K562 (cell line): ENCODE measurements around the gene POGZ. TPM values are rescaled to one million over a fixed set of nuclear protein-coding genes. Genes with fewer than 3 reads are reported as not detected.
A peak's percentile ranks its signal among the peaks of the same experiment; 100 is the strongest.

Source experiments
- ATAC-seq: fragments of 200-7000 bp; cut with Tn5 transposase; 3 replicates; pipeline ENCODE4 v1.9.1; 2020; ENCODE audit warnings: moderate library complexity
- BruUV-seq: library from RNA; stranded (reverse); fragments of 400-500 nt; replicated peaks from 2 replicates; lab custom pipeline; 2021; lab: Mats Ljungman, UMichigan
- CTCF ChIA-PET: fragments of 300-600 bp; formaldehyde crosslinking; extraction: SDS; loops from one replicate; lab custom pipeline; 2021; ENCODE audit warnings: low intra/inter-chr PET ratio; lab: Yijun Ruan, JAX
- POLR2A ChIA-PET: fragments of 300-600, 350-650 bp; sonication (Branson Sonifier 250); formaldehyde crosslinking; extraction: SDS; loops from one replicate; lab custom pipeline; 2021; ENCODE audit warnings: antibody characterized with exemption, inconsistent platforms; lab: Yijun Ruan, JAX
- DNase-seq, 4 experiments: peaks; one replicate each; pipeline versions ENCODE4 v3.0.0 to v3.0.0-alpha.2; 2011 to 2018; ENCODE audit warnings: low spot score in 3 of 4, mixed read lengths in 3 of 4; ENCODE audit errors: extremely low read depth in 1 of 4
- FAIRE-seq: peaks from 2 replicates; lab custom pipeline; 2011; peaks lifted over from hg19 to GRCh38; lab: Jason Lieb, UNC
- H2AFZ ChIP-seq: 2 replicates; pipeline ENCODE4 v1.6.0; 2011; ENCODE audit warnings: low read depth, low read length, control low read depth, inconsistent platforms
- H3K27ac ChIP-seq: fragments of 200-600 bp; 3 replicates; pipeline ENCODE4 v1.8.0; 2011; ENCODE audit warnings: low read depth, mild to moderate bottlenecking, control low read depth, inconsistent platforms, low read length, moderate library complexity, mixed read lengths; ENCODE audit errors: extremely low read depth
- H3K27me3 ChIP-seq, 2 experiments: fragments of 300-600 bp in 1 of 2; 2 replicates in 1 of 2; 3 replicates in 1 of 2; pipeline versions ENCODE4 v1.6.0 to v1.8.0; 2011; ENCODE audit warnings: inconsistent platforms in 2 of 2, low read length in 2 of 2, mild to moderate bottlenecking in 1 of 2, mixed read lengths in 1 of 2, moderate library complexity in 1 of 2; ENCODE audit not compliant: control insufficient read depth in 2 of 2, insufficient read depth in 2 of 2
- H3K36me3 ChIP-seq: fragments of 300-600 bp; 3 replicates; pipeline ENCODE4 v1.8.0; 2011; ENCODE audit warnings: mild to moderate bottlenecking, low read length, inconsistent platforms; ENCODE audit not compliant: control insufficient read depth, insufficient read depth
- H3K4me1 ChIP-seq, 2 experiments: fragments of 200-600 bp in 1 of 2; replicated peaks in 1 of 2; 2 replicates in 1 of 2; 3 replicates in 1 of 2; pipeline versions ENCODE4 v1.5.1 to v1.8.0; 2011; ENCODE audit warnings: inconsistent platforms in 2 of 2, low read length in 2 of 2, mild to moderate bottlenecking in 1 of 2, mixed read lengths in 1 of 2, moderate library complexity in 1 of 2; ENCODE audit not compliant: control insufficient read depth in 2 of 2, insufficient read depth in 2 of 2
- H3K4me2 ChIP-seq: 2 replicates; pipeline ENCODE4 v1.6.1; 2011; ENCODE audit warnings: low read length, control low read depth, inconsistent platforms, mixed read lengths; ENCODE audit not compliant: insufficient read depth
- H3K4me3 ChIP-seq: fragments of 200-600 bp; sonication (generic), shearing (Covaris generic); 2 replicates; pipeline ENCODE4 v1.5.1; 2016; ENCODE audit warnings: control low read depth, inconsistent platforms
- H3K79me2 ChIP-seq: fragments of 200-600 bp; 3 replicates; pipeline ENCODE4 v1.8.0; 2011; ENCODE audit warnings: low read length, inconsistent platforms; ENCODE audit not compliant: control insufficient read depth, insufficient read depth
- H3K9ac ChIP-seq, 2 experiments: 2 replicates each; pipeline versions ENCODE4 v1.6.0 to v1.6.1; 2011; ENCODE audit warnings: low read depth in 2 of 2, low read length in 2 of 2, control low read depth in 1 of 2, inconsistent platforms in 1 of 2, mild to moderate bottlenecking in 1 of 2, mixed read lengths in 1 of 2; ENCODE audit not compliant: insufficient read depth in 1 of 2
- H3K9me1 ChIP-seq: one replicate; pipeline ENCODE4 v1.6.0; 2011; ENCODE audit warnings: inconsistent platforms, mild to moderate bottlenecking, low read length, moderate library complexity; ENCODE audit not compliant: control insufficient read depth, insufficient read depth
- H3K9me3 ChIP-seq: replicated peaks from 2 replicates; pipeline ENCODE4 v1.5.1; 2011; ENCODE audit warnings: low read depth, low read length, inconsistent platforms; ENCODE audit not compliant: control insufficient read depth, insufficient read depth
- H4K20me1 ChIP-seq: replicated peaks from 2 replicates; pipeline ENCODE4 v1.6.1; 2011; ENCODE audit warnings: low read length, inconsistent platforms, mixed read lengths; ENCODE audit not compliant: control insufficient read depth, insufficient read depth
- CREB3L1 ChIP-seq: fragments of 450-650 bp; IDR thresholded peaks from 2 replicates; pipeline ENCODE4 v1.6.1; 2014; ENCODE audit warnings: low read depth, mild to moderate bottlenecking, moderate library complexity, borderline replicate concordance
- ETS2 ChIP-seq: IDR thresholded peaks from 2 replicates; pipeline ENCODE4 v1.6.1; 2016; ENCODE audit warnings: borderline replicate concordance, missing genetic modification characterization, mild to moderate bottlenecking, moderate library complexity, missing compliant biosample characterization; ENCODE audit not compliant: poor library complexity, severe bottlenecking
- ETV1 ChIP-seq: fragments of 450-650 bp; conservative IDR thresholded peaks from 2 replicates; pipeline ENCODE4 v1.6.1; 2016; ENCODE audit warnings: missing genetic modification characterization, control low read depth, low read depth, missing compliant biosample characterization
- ETV5 ChIP-seq: sonication (generic); formaldehyde crosslinking; IDR thresholded peaks from 2 replicates; pipeline ENCODE4 v1.4.0; 2020; ENCODE audit warnings: low read depth, mild to moderate bottlenecking, missing genetic modification reagents
- FOSL1 ChIP-seq: fragments of 200-800 bp; sonication (Bioruptor generic); conservative IDR thresholded peaks from 2 replicates; pipeline ENCODE4 v1.6.1; 2016; ENCODE audit warnings: missing genetic modification characterization, missing compliant biosample characterization
- GATAD2B ChIP-seq: fragments of 450-650 bp; IDR thresholded peaks from 2 replicates; pipeline ENCODE4 v1.6.1; 2017; ENCODE audit warnings: mild to moderate bottlenecking, borderline replicate concordance
- JUND ChIP-seq, 2 experiments: IDR thresholded peaks; 2 replicates in 1 of 2; 3 replicates in 1 of 2; pipeline ENCODE4 v1.6.1; 2011; ENCODE audit warnings: borderline replicate concordance in 2 of 2, low read depth in 2 of 2, low read length in 2 of 2, improper control_type of control experiment in 1 of 2, missing biosample characterization in 1 of 2, missing genetic modification characterization in 1 of 2, missing genetic modification reagents in 1 of 2
- KDM4B ChIP-seq, 2 experiments: fragments of 450-650 bp in 1 of 2; sonication (generic) in 1 of 2; IDR thresholded peaks; 2 replicates each; pipeline ENCODE4 v1.6.1; 2016 to 2017; ENCODE audit warnings: borderline replicate concordance in 2 of 2, antibody characterized with exemption in 1 of 2, low read depth in 1 of 2, mild to moderate bottlenecking in 1 of 2
- NR1H2 ChIP-seq: sonication (generic); formaldehyde crosslinking; IDR thresholded peaks from 2 replicates; pipeline ENCODE4 v1.4.0; 2020; ENCODE audit warnings: mild to moderate bottlenecking, missing genetic modification reagents
- TRIM25 ChIP-seq: fragments of 450-650 bp; IDR thresholded peaks from 2 replicates; pipeline ENCODE4 v1.7.0; 2016; ENCODE audit warnings: borderline replicate concordance
- UBTF ChIP-seq, 2 experiments: IDR thresholded peaks; 2 replicates each; pipeline ENCODE4 v1.6.1; 2012; ENCODE audit warnings: improper control_type of control experiment in 2 of 2, low read depth in 2 of 2, low read length in 2 of 2, borderline replicate concordance in 1 of 2
- ZNF23 ChIP-seq: fragments of 250-450 bp; sonication (Bioruptor Pico); IDR thresholded peaks from 2 replicates; pipeline ENCODE4 v1.4.0; 2020; ENCODE audit warnings: mild to moderate bottlenecking
- WGBS: fragments of 100-300 bp; shearing (Covaris generic); methylation state at CpG from one replicate; pipeline ENCODE4 v1.1.6; 2016; ENCODE audit warnings: low coverage, mixed read lengths; ENCODE audit not compliant: insufficient coverage; ENCODE audit errors: missing lambda C conversion rate; 5-methylcytosine and 5-hydroxymethylcytosine counted together
- in situ Hi-C: fragments of 300-500 bp; cut with MboI; formaldehyde crosslinking; loops from 4 replicates; pipeline ENCODE4 v1.15.0; 2018; ENCODE audit warnings: inconsistent platforms, mixed read lengths
- intact Hi-C: fragments of 100-400 bp; cut with micrococcal nuclease; formaldehyde crosslinking; loops from 2 replicates; pipeline ENCODE4 v1.14.2; 2022
- polyA plus RNA-seq, 8 experiments: library from polyadenylated mRNA; depleted of rRNA in 4 of 8; stranded (reverse) in 5 of 8; unstranded in 3 of 8; fragments of >200 nt; fragmentation: Nextera tagmentation in 2 of 8; fragmentation: Illumina TruSeq in 1 of 8; extraction: Ambion mirVana in 2 of 8; extraction: Trizol in 1 of 8; gene quantifications; 2 replicates each; pipeline versions ENCODE4 v1.2.1 to v1.2.3, GENCODE V29; 2011 to 2014; ENCODE audit warnings: inconsistent platforms in 1 of 8, missing spikeins in 1 of 8
- total RNA-seq, 7 experiments: library from RNA; depleted of rRNA in 6 of 7; stranded (reverse); fragments of >200 nt in 6 of 7; fragmentation: Illumina TruSeq in 2 of 7; extraction: Trizol in 2 of 7; gene quantifications; 2 replicates each; pipeline versions ENCODE4 v1.2.1 to v1.2.3, GENCODE V29; 2011 to 2021; ENCODE audit warnings: low replicate concordance in 1 of 7
- TF ChIP-seq, protein P1 (sequence below): fragments of 450-650 bp; IDR thresholded peaks from 2 replicates; pipeline ENCODE4 v1.6.1; 2016

POGZ gene
- total and polyA plus RNA-seq, 9 of the 15 experiments (the other 6 are each of a cell fraction or from before 2014, with no cell fraction given): 9.4 to 40.6 (median 21.6) TPM

GRCh38 chr1:151494741-151495281, 35.5 kb upstream of the POGZ start:
- intact Hi-C loops: no loop called here
- Histone ChIP-seq H3K4me2 (no peak overlapping the region), H3K79me2 (no peaks in the 10 kb centered on the region), H3K9me1 (no peaks in the 10 kb centered on the region), H4K20me1 (no peaks in the 10 kb centered on the region), H3K9ac (no peak overlapping the region), H2AFZ (no peak overlapping the region), H3K27ac (no peak overlapping the region), H3K36me3 (no peaks in the 10 kb centered on the region), H3K4me3 (no peak overlapping the region), H3K4me1 (peaks cover 0 to 11% of the 10 kb centered on the region in 2 experiments; a peak in 4 of 5 replicates), H3K9me3 (no peaks in the 10 kb centered on the region; the same call in 1 of the 2 replicates), H3K27me3 (peaks cover 4 to 6% of the 10 kb centered on the region in 2 experiments; a peak in 2 of 5 replicates)
- no TSS peak for BruUV-seq
- WGBS: 8% methylated on average over 1 of the region's 1 CpG
- ChIA-PET CTCF (no interaction called here), POLR2A (interaction anchor here (0.6 to 1.2 kb wide), 5 partner anchors 8 to 45 kb away, joined by 3 to 6 read pairs (median 3); partner anchors contain the start of gene CGN)
- in situ Hi-C loops: no loop called here
- FAIRE-seq (no peak), ATAC-seq (peak; percentile 41; the same call in 2 of the 3 replicates), DNase-seq (peak in 1 of 4 experiments; percentile 39)
- TF ChIP-seq CREB3L1: no peak
- TF ChIP-seq, protein P1, sequence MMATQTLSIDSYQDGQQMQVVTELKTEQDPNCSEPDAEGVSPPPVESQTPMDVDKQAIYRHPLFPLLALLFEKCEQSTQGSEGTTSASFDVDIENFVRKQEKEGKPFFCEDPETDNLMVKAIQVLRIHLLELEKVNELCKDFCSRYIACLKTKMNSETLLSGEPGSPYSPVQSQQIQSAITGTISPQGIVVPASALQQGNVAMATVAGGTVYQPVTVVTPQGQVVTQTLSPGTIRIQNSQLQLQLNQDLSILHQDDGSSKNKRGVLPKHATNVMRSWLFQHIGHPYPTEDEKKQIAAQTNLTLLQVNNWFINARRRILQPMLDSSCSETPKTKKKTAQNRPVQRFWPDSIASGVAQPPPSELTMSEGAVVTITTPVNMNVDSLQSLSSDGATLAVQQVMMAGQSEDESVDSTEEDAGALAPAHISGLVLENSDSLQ: peak; percentile 89
- TF ChIP-seq ETV5 (CRISPR knock-in tag): no peak
- TF ChIP-seq JUND (IDR thresholded peaks at IDR 0.05; ENCODE audit: borderline replicate concordance, low read depth, low read length): peak; percentile 90
- peak; percentile 83 for TF ChIP-seq JUND (tag; IDR thresholded peaks at IDR 0.05; ENCODE audit: borderline replicate concordance, low read depth, low read length)
- no peak for TF ChIP-seq UBTF (IDR thresholded peaks at IDR 0.05; ENCODE audit: borderline replicate concordance in 1 of 2, low read depth in 2 of 2, low read length in 2 of 2)
- no peak for TF ChIP-seq TRIM25
- no peak for TF ChIP-seq KDM4B (IDR thresholded peaks at IDR 0.05; ENCODE audit: borderline replicate concordance in 2 of 2, low read depth in 1 of 2)
- no peak for TF ChIP-seq NR1H2 (CRISPR knock-in tag)
- no peak for TF ChIP-seq ZNF23
- no peak for TF ChIP-seq ETV1 (tag)
- TF ChIP-seq ETS2 (tag): no peak
- no peak for TF ChIP-seq GATAD2B
- peak; percentile 96 for TF ChIP-seq FOSL1
